Hematopoietic multipotent progenitor cell treated with erythropoietin and hydrocortisone succinate and interleukin-3 and kit ligand, for 4 days (in vitro differentiated cells): ENCODE measurements around the gene KMT5B.
A peak's percentile ranks its signal among the peaks of the same experiment; 100 is the strongest.

Source experiments
- DNase-seq: peaks from one replicate; pipeline ENCODE4 v3.0.0-alpha.2; 2015

The KMT5B gene

GRCh38 chr11:68116974-68117373, 96.1 kb downstream of the KMT5B start:
- DNase-seq, result no peak

GRCh38 chr11:68116126-68116525, 97.0 kb downstream of the KMT5B start:
- DNase-seq, result no peak

GRCh38 chr11:68115285-68115684, 97.8 kb downstream of the KMT5B start:
- peak; percentile 82 for DNase-seq

GRCh38 chr11:68113986-68114385, 99.1 kb downstream of the KMT5B start:
- no peak for DNase-seq

- no peak for DNase-seq
Measured at GRCh38 chr11:68107689-68108088, 105.4 kb downstream of the KMT5B start.

- DNase-seq, result peak; percentile 47
Measured at GRCh38 chr11:68106165-68106940, 106.7 kb downstream of the KMT5B start.
